ENCODE results near the gene CEP63.

The CEP63 gene

GRCh38 chr3:134610432-134611385 is 124.9 kb downstream of the CEP63 start:
- no peak for DNase-seq

- no peak for DNase-seq
Measured at GRCh38 chr3:134611516-134611915, 125.7 kb downstream of the CEP63 start.

GRCh38 chr3:134613006-134613520 is 127.2 kb downstream of the CEP63 start:
- no peak for DNase-seq

DNA sequence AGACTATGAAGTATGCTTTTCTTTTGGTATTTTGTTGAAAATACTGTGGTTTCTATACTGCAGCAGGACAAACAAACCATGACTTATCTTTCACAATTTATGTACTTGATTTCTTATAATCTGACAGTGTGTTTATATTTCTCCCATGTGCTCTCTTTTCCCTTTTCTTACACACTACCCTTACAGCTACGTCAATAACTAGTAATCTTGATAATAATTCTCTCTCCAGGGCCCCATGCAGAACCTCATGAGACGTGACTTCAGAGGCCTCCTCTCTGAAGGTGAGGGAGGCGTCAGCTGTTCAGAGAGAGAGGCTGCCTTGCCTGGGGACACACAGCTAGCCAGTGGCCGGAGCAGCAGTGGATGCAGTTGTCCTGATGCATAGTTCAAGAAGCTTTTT is 129.1 kb downstream of the CEP63 start:
- DNase-seq: no peak

DNA sequence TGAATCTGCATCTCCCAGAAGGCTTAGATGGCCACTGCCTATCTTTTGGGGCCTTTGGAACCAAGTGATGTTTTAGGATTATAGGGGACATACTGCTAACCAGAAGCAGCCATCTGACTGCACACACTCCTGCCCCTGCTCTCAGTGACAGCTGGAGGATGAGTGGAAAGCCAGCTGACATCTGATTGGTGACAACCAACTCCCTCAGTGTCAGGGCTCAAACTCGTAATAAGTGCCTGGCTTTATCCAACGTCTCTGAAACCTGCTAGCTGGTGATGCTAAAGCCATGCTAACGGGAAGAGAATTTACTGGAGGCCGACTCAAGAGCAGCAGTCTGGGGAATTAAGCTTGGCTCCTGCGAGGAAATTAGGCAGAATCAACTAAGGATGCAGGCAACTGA is 129.9 kb downstream of the CEP63 start:
- no peak for DNase-seq

- DNase-seq: peak; percentile 8
Measured at GRCh38 chr3:134617608-134618477, 132.0 kb downstream of the CEP63 start.

- peak; percentile 8 for DNase-seq
Measured at GRCh38 chr3:134618478-134619300, 132.8 kb downstream of the CEP63 start.

GRCh38 chr3:134619301-134619615 is 133.4 kb downstream of the CEP63 start:
- peak; percentile 11 for DNase-seq

DNA sequence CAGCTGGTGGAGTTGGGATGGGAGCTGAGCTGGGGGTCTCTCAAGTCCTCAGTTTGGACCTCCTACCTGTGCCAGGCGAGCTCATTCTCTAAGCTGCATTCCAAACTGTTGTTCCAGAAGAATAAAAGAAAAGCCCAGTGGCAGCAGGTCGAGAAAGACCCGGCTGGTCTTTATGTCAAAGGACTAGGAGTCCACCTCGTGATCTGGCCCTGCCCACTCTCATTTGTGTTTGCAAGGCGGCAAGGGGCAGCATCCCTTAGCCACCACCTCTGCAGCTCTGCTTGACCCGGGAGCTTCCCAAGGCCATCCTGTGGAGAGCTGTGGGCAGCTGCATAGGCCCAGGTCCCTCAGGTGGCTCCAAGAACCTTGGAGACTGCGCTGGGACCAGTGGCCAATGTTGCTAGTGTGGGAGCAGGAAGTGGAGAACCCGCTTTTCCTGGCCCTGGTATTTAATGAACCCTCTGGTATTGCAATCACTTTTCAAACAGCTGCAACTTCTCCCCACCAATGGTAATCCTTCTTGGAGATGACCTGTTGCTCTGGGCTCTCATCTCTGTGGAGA is 134.1 kb downstream of the CEP63 start:
- DNase-seq: peak; percentile 12

DNA sequence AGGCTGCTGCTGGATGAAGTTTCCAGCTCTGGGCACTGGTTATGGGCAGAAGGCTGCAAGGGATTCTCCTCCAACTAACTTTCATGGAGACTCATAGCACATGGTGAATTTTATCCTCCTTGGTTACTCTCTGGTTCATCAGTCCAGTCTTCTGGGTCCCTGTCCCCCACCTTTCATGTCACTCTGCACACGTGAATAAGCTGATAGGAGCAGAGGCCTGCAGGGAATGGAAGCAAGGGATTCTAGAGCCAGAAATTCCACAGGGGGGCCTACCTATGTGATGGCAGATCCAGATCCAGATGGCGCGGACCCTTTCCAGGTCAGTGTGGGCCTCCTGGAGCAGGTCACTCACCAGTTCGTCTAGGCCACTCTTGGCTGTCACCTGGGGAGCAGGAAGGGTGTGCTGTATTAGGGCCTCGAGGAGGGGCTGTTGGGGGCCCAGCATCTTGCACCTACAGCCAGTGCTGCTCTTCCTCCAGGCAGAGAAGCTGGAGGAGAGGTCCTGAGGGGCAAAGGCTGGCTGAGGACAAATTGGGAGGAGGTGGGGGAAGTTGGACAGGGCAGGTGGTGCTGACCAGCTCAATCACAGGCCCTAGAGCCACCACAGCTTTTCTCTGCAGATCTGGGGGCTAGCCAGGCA is 134.7 kb downstream of the CEP63 start:
- peak; percentile 5 for DNase-seq

GRCh38 chr3:134621854-134622253 is 136.0 kb downstream of the CEP63 start:
- no peak for DNase-seq

GRCh38 chr3:134622806-134623365 is 137.0 kb downstream of the CEP63 start:
- DNase-seq: peak; percentile 6

- DNase-seq: peak; percentile 4
Measured at GRCh38 chr3:134623615-134624245, 137.9 kb downstream of the CEP63 start.
